ENCODE results near the gene BEAN1.

BEAN1 gene

DNA sequence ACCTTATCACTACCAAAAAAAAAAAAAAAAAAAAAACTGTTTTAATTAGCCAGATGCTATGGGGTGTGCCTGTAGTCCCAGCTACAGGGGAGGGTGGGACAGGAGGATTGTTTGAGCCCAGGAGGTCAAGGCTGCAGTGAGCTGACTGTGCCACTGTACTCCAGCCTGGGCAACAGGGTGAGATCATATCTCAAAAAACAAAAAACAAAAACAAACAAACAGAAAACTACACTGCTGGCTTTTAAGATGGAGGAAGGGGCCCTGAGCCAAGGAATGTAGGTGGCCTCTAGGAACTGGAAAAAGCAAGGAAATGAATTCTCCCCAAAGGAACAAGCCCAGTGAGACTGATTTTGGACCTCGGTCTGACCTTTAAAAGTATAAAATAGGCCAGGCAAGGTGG, 61.4 kb downstream of the BEAN1 start:
- Histone ChIP-seq H3K9me3 (ENCODE audit: insufficient read depth, low read depth, low read length) (no peaks in the 10 kb centered on the region), H2BK120ac (ENCODE audit: insufficient read depth, low read length, poor library complexity) (no peak overlapping the region), H3K79me2 (ENCODE audit: control insufficient read depth, insufficient read depth, low read length, poor library complexity) (no peaks in the 10 kb centered on the region), H3K4me1 (ENCODE audit: control insufficient read depth in 1 of 2, insufficient read depth in 2 of 2, low read length in 2 of 2) (peaks cover 2 to 7% of the 10 kb centered on the region in 2 experiments), H3K14ac (ENCODE audit: low read length) (no peak overlapping the region), H4K12ac (ENCODE audit: low read depth, low read length) (no peak overlapping the region), H4K91ac (ENCODE audit: low read depth, low read length) (no peak overlapping the region), H3K4ac (ENCODE audit: low read depth, low read length) (no peak overlapping the region), H3K23ac (ENCODE audit: low read length) (no peak overlapping the region), H3K9ac (ENCODE audit: low read length) (no peak overlapping the region), H3K27ac (ENCODE audit: low read depth, low read length) (no peak overlapping the region), H3K4me2 (ENCODE audit: low read length) (no peak overlapping the region), H4K8ac (ENCODE audit: low read depth, low read length) (no peak overlapping the region), H3K18ac (ENCODE audit: low read length) (no peak overlapping the region), H3K4me3 (ENCODE audit: low read depth, low read length) (no peak overlapping the region), H2BK12ac (ENCODE audit: low read length) (no peak overlapping the region), H3K36me3 (ENCODE audit: control insufficient read depth in 1 of 2, insufficient read depth in 2 of 2, low read length in 2 of 2) (no peaks in the 10 kb centered on the region), H3K27me3 (ENCODE audit: insufficient read depth, low read length) (no peaks in the 10 kb centered on the region), H3K79me1 (ENCODE audit: low read length) (no peaks in the 10 kb centered on the region), H2AK5ac (ENCODE audit: low read length) (no peak overlapping the region), H2BK5ac (ENCODE audit: low read depth, low read length, poor library complexity) (no peak overlapping the region), H2AFZ (ENCODE audit: insufficient read depth, low read length, poor library complexity) (no peak overlapping the region)
- WGBS (ENCODE audit: extremely low coverage, insufficient coverage, insufficient read length), result no CpG with 5 or more reads among the region's 1 CpG
- DNase-seq, result no peak

- Histone ChIP-seq H4K8ac (ENCODE audit: low read depth, low read length) (no peak overlapping the region), H3K23ac (ENCODE audit: low read length) (no peak overlapping the region), H2AK5ac (ENCODE audit: low read length) (no peak overlapping the region), H3K4me1 (ENCODE audit: control insufficient read depth in 1 of 2, insufficient read depth in 2 of 2, low read length in 2 of 2) (peaks cover 2 to 7% of the 10 kb centered on the region in 2 experiments), H2BK5ac (ENCODE audit: low read depth, low read length, poor library complexity) (no peak overlapping the region), H4K91ac (ENCODE audit: low read depth, low read length) (no peak overlapping the region), H4K12ac (ENCODE audit: low read depth, low read length) (no peak overlapping the region), H3K27me3 (ENCODE audit: insufficient read depth, low read length) (no peaks in the 10 kb centered on the region), H3K9me3 (ENCODE audit: insufficient read depth, low read depth, low read length) (peaks cover 2% of the 10 kb centered on the region), H2AFZ (ENCODE audit: insufficient read depth, low read length, poor library complexity) (no peak overlapping the region), H3K14ac (ENCODE audit: low read length) (no peak overlapping the region), H3K4me3 (ENCODE audit: low read depth, low read length) (no peak overlapping the region), H3K79me2 (ENCODE audit: control insufficient read depth, insufficient read depth, low read length, poor library complexity) (no peaks in the 10 kb centered on the region), H3K4me2 (ENCODE audit: low read length) (no peak overlapping the region), H3K18ac (ENCODE audit: low read length) (no peak overlapping the region), H3K27ac (ENCODE audit: low read depth, low read length) (no peak overlapping the region), H3K9ac (ENCODE audit: low read length) (no peak overlapping the region), H3K4ac (ENCODE audit: low read depth, low read length) (no peak overlapping the region), H2BK120ac (ENCODE audit: insufficient read depth, low read length, poor library complexity) (no peak overlapping the region), H3K36me3 (ENCODE audit: control insufficient read depth in 1 of 2, insufficient read depth in 2 of 2, low read length in 2 of 2) (no peaks in the 10 kb centered on the region), H2BK12ac (ENCODE audit: low read length) (no peak overlapping the region), H3K79me1 (ENCODE audit: low read length) (no peaks in the 10 kb centered on the region)
- no peak for DNase-seq
- WGBS (ENCODE audit: extremely low coverage, insufficient coverage, insufficient read length), result no CpG with 5 or more reads among the region's 2 CpGs
These were observed 62.3 kb downstream of the BEAN1 start for GRCh38 chr16:66489385-66489784.

DNA sequence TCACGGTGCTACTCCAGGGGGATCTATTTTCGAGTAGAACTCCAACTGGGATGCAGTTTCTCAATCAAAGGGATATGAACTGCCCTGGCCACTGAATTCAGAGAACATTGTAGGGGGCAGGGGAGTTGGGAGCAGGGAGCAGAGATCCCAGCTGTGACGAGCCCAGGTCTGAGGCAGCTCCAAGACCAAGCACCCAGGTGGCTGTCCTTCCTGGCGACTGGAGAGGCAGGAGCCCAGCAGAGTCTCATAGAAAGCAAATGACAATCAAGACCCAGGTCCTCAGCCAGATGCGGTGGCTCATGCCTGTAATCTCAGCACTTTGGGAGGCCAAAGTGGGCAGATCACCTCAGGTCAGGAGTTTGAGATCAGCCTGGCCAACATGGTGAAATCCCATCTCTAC, 62.7 kb downstream of the BEAN1 start:
- no peaks in the 10 kb centered on the region for H3K27me3 ChIP-seq (ENCODE audit: insufficient read depth, low read length)
- no peak overlapping the region for H4K91ac ChIP-seq (ENCODE audit: low read depth, low read length)
- no peak overlapping the region for H3K9ac ChIP-seq (ENCODE audit: low read length)
- H2AK5ac ChIP-seq (ENCODE audit: low read length), result no peak overlapping the region
- H3K18ac ChIP-seq (ENCODE audit: low read length), result no peak overlapping the region
- H3K36me3 ChIP-seq (ENCODE audit: control insufficient read depth in 1 of 2, insufficient read depth in 2 of 2, low read length in 2 of 2), result no peaks in the 10 kb centered on the region
- H2BK5ac ChIP-seq (ENCODE audit: low read depth, low read length, poor library complexity), result no peak overlapping the region
- H3K4ac ChIP-seq (ENCODE audit: low read depth, low read length), result no peak overlapping the region
- H4K8ac ChIP-seq (ENCODE audit: low read depth, low read length), result no peak overlapping the region
- H2BK12ac ChIP-seq (ENCODE audit: low read length), result no peak overlapping the region
- H4K12ac ChIP-seq (ENCODE audit: low read depth, low read length), result no peak overlapping the region
- no peak overlapping the region for H3K27ac ChIP-seq (ENCODE audit: low read depth, low read length)
- no peak overlapping the region for H3K4me3 ChIP-seq (ENCODE audit: low read depth, low read length)
- H2AFZ ChIP-seq (ENCODE audit: insufficient read depth, low read length, poor library complexity), result no peak overlapping the region
- H2BK120ac ChIP-seq (ENCODE audit: insufficient read depth, low read length, poor library complexity), result no peak overlapping the region
- DNase-seq, result no peak
- peaks cover 2 to 7% of the 10 kb centered on the region in 2 experiments for H3K4me1 ChIP-seq (ENCODE audit: control insufficient read depth in 1 of 2, insufficient read depth in 2 of 2, low read length in 2 of 2)
- no peak overlapping the region for H3K14ac ChIP-seq (ENCODE audit: low read length)
- WGBS (ENCODE audit: extremely low coverage, insufficient coverage, insufficient read length), result no CpG with 5 or more reads among the region's 5 CpGs
- no peaks in the 10 kb centered on the region for H3K79me1 ChIP-seq (ENCODE audit: low read length)
- H3K9me3 ChIP-seq (ENCODE audit: insufficient read depth, low read depth, low read length), result peaks cover 2% of the 10 kb centered on the region
- H3K23ac ChIP-seq (ENCODE audit: low read length), result no peak overlapping the region
- H3K4me2 ChIP-seq (ENCODE audit: low read length), result no peak overlapping the region
- H3K79me2 ChIP-seq (ENCODE audit: control insufficient read depth, insufficient read depth, low read length, poor library complexity), result no peaks in the 10 kb centered on the region

- H2AFZ ChIP-seq (ENCODE audit: insufficient read depth, low read length, poor library complexity), result no peak overlapping the region
- H4K91ac ChIP-seq (ENCODE audit: low read depth, low read length), result no peak overlapping the region
- no peak overlapping the region for H4K12ac ChIP-seq (ENCODE audit: low read depth, low read length)
- no peak overlapping the region for H3K4me2 ChIP-seq (ENCODE audit: low read length)
- no peak for DNase-seq
- H3K27me3 ChIP-seq (ENCODE audit: insufficient read depth, low read length), result no peaks in the 10 kb centered on the region
- H2BK120ac ChIP-seq (ENCODE audit: insufficient read depth, low read length, poor library complexity), result no peak overlapping the region
- H4K8ac ChIP-seq (ENCODE audit: low read depth, low read length), result no peak overlapping the region
- H3K36me3 ChIP-seq (ENCODE audit: control insufficient read depth in 1 of 2, insufficient read depth in 2 of 2, low read length in 2 of 2), result no peaks in the 10 kb centered on the region
- H3K4me3 ChIP-seq (ENCODE audit: low read depth, low read length), result no peak overlapping the region
- H3K27ac ChIP-seq (ENCODE audit: low read depth, low read length), result no peak overlapping the region
- no peaks in the 10 kb centered on the region for H3K79me1 ChIP-seq (ENCODE audit: low read length)
- WGBS (ENCODE audit: extremely low coverage, insufficient coverage, insufficient read length), result no CpG with 5 or more reads among the region's 8 CpGs
- no peak overlapping the region for H3K18ac ChIP-seq (ENCODE audit: low read length)
- H3K14ac ChIP-seq (ENCODE audit: low read length), result no peak overlapping the region
- no peak overlapping the region for H2BK5ac ChIP-seq (ENCODE audit: low read depth, low read length, poor library complexity)
- H3K9me3 ChIP-seq (ENCODE audit: insufficient read depth, low read depth, low read length), result peaks cover 9% of the 10 kb centered on the region
- H3K4ac ChIP-seq (ENCODE audit: low read depth, low read length), result no peak overlapping the region
- no peak overlapping the region for H3K23ac ChIP-seq (ENCODE audit: low read length)
- H3K4me1 ChIP-seq (ENCODE audit: control insufficient read depth in 1 of 2, insufficient read depth in 2 of 2, low read length in 2 of 2), result peaks cover 2 to 7% of the 10 kb centered on the region in 2 experiments
- H3K9ac ChIP-seq (ENCODE audit: low read length), result no peak overlapping the region
- H2AK5ac ChIP-seq (ENCODE audit: low read length), result no peak overlapping the region
- no peaks in the 10 kb centered on the region for H3K79me2 ChIP-seq (ENCODE audit: control insufficient read depth, insufficient read depth, low read length, poor library complexity)
- H2BK12ac ChIP-seq (ENCODE audit: low read length), result no peak overlapping the region
These were observed 64.0 kb downstream of the BEAN1 start for GRCh38 chr16:66490774-66491715.
